HepG2 (cell line): Measurements from ENCODE around the gene TMEM167B.

ENCODE experiments used
- AKAP8 ChIP-seq: sonication (generic); formaldehyde crosslinking; IDR thresholded peaks from 2 replicates; pipeline ENCODE4 v1.5.1; 2020; ENCODE audit warnings: mild to moderate bottlenecking, missing genetic modification reagents
- TAF1 ChIP-seq: sonication (generic); formaldehyde crosslinking; IDR thresholded peaks from 2 replicates; pipeline ENCODE4 v1.4.0; 2020; ENCODE audit warnings: missing genetic modification reagents

DNA sequence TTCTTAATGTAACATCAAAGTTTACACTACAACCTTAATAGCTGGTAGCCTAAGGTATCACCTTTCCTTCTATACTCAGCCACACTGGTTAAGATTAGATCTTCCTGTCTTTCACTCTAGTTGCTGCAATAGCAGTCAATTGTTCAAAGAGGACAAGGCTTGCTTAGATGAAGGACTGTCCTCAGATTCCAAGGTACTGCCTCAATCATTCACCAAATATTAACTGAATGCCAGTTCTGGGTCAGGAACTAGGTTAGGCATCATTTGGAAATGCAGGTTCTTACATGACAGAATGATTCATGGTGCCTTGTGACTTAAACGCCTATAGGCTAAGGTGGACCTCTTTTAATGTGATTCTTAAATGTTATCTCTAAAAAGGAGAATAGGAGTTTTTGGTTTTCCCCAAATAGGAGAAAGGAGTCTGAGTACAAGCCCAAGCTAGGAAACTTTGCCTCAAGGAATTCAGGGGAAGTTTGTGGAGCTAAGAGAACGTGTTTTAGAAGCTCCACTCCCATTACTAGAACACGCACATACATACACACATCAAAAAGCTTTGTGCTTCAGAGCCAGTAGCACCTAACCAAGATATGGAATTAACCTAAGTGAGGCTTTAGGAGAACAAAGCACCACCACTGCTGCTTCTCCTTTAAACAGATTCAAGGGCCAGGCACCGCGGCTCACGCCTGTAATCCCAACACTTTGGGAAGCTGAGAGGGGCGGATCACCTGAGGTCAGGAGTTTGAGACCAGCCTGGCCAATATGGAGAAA is 40.2 kb upstream of the TMEM167B start:
- no peak for TF ChIP-seq TAF1 (CRISPR knock-in tag)
- no peak for TF ChIP-seq AKAP8
